ENCODE results near the gene SPECC1L. TPM values are rescaled to one million over a fixed set of nuclear protein-coding genes. Genes with fewer than 3 reads are reported as not detected.

SPECC1L gene
- total and polyA plus RNA-seq, 10 donors, result 5.0 to 65.4 (median 41.5) TPM

DNA sequence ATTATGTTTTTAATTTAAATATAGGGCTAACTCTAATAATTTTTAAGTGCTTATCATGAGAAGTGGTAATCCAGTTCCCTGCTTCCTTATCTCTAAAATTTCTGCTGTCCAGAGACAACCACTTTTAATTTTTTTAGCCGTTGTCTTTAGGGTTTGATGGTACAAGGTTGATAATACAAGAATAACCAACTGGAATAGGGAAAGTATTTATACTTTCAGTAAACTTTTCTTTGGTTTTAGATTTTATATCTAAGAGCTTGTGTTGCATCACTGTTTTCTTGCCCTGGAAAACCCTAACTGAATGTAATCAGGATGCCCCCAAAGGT is 110.2 kb downstream of the SPECC1L start:
- no peak overlapping the region for H3K27ac ChIP-seq
- peaks cover 0 to 64% (median 16%) of the 10 kb centered on the region in 6 donors for H3K36me3 ChIP-seq
- H3K4me3 ChIP-seq, result no peak overlapping the region
- no peaks in the 10 kb centered on the region for H3K9me3 ChIP-seq
- DNase-seq, result no peak
- H3K27me3 ChIP-seq (replicated peaks in 1 of 7), result no peaks in the 10 kb centered on the region
- no peak for TF ChIP-seq POLR2A (IDR thresholded peaks at IDR 0.05)
- no peak for TF ChIP-seq CTCF (IDR thresholded peaks at IDR 0.05 in 8 of 11, conservative IDR thresholded peaks at IDR 0.05 in 3 of 11)
- TF ChIP-seq POLR2AphosphoS5 (IDR thresholded peaks at IDR 0.05), result no peak
- intact Hi-C loops (cut with DNase I; ENCODE audit: low total_unique reads), result no loop called here
- WGBS, 5 donors, result 53 to 77% (median 65%) methylated on average over 1 of the region's 1 CpG
- H3K4me1 ChIP-seq, result peaks cover 0 to 29% (median 0%) of the 10 kb centered on the region in 6 donors

- 67 to 83% (median 74%) methylated on average over 2 of the region's 2 CpGs for WGBS, 5 donors
- intact Hi-C loops (cut with DNase I; ENCODE audit: low total_unique reads), result no loop called here
- Histone ChIP-seq H3K27ac (no peak overlapping the region), H3K9me3 (no peaks in the 10 kb centered on the region), H3K4me1 (peaks cover 0 to 22% (median 0%) of the 10 kb centered on the region in 6 donors), H3K27me3 (replicated peaks in 1 of 7) (no peaks in the 10 kb centered on the region), H3K36me3 (peaks cover 0 to 42% (median 10%) of the 10 kb centered on the region in 6 donors), H3K4me3 (no peak overlapping the region)
- no peak for DNase-seq
- TF ChIP-seq POLR2A (IDR thresholded peaks at IDR 0.05) (no peak), POLR2AphosphoS5 (IDR thresholded peaks at IDR 0.05) (no peak), CTCF (IDR thresholded peaks at IDR 0.05 in 8 of 11, conservative IDR thresholded peaks at IDR 0.05 in 3 of 11) (no peak)
These were observed 112.4 kb downstream of the SPECC1L start for GRCh38 chr22:24383061-24383460.

- TF ChIP-seq POLR2AphosphoS5 (IDR thresholded peaks at IDR 0.05) (no peak), POLR2A (IDR thresholded peaks at IDR 0.05) (no peak), CTCF (IDR thresholded peaks at IDR 0.05 in 8 of 11, conservative IDR thresholded peaks at IDR 0.05 in 3 of 11) (no peak)
- Histone ChIP-seq H3K27me3 (replicated peaks in 1 of 7) (no peaks in the 10 kb centered on the region), H3K4me1 (peaks cover 0 to 20% (median 0%) of the 10 kb centered on the region in 6 donors), H3K4me3 (no peak overlapping the region), H3K9me3 (no peaks in the 10 kb centered on the region), H3K36me3 (peaks cover 0 to 31% (median 10%) of the 10 kb centered on the region in 6 donors), H3K27ac (no peak overlapping the region)
- intact Hi-C loops (cut with DNase I; ENCODE audit: low total_unique reads), result no loop called here
- no peak for DNase-seq
- WGBS, 5 donors, result 54 to 77% (median 65%) methylated on average over 1 of the region's 1 CpG
These were observed 113.5 kb downstream of the SPECC1L start for GRCh38 chr22:24384131-24384530.

GRCh38 chr22:24386937-24387471 is 116.4 kb downstream of the SPECC1L start:
- H3K27ac ChIP-seq, result no peak overlapping the region
- H3K9me3 ChIP-seq, result no peaks in the 10 kb centered on the region
- H3K27me3 ChIP-seq (replicated peaks in 1 of 7), result no peaks in the 10 kb centered on the region
- DNase-seq, result no peak
- 90 to 95% (median 94%) methylated on average over 2 of the region's 2 CpGs for WGBS, 5 donors
- TF ChIP-seq POLR2A (IDR thresholded peaks at IDR 0.05) (no peak), CTCF (IDR thresholded peaks at IDR 0.05 in 8 of 11, conservative IDR thresholded peaks at IDR 0.05 in 3 of 11) (no peak), POLR2AphosphoS5 (IDR thresholded peaks at IDR 0.05) (no peak)
- peaks cover 2 to 34% (median 12%) of the 10 kb centered on the region in 6 donors for H3K4me1 ChIP-seq
- intact Hi-C loops (cut with DNase I; ENCODE audit: low total_unique reads), result no loop called here
- no peak overlapping the region for H3K4me3 ChIP-seq
- peaks cover 0 to 21% (median 0%) of the 10 kb centered on the region in 6 donors for H3K36me3 ChIP-seq
